Chondrocyte (in vitro differentiated cells): ENCODE data around the gene NOP53. TPM values are rescaled to one million over a fixed set of nuclear protein-coding genes. Genes with fewer than 3 reads are reported as not detected.
"Not testable (repeated sequence)": the region's sequence is repeated elsewhere in the genome, so short reads cannot be mapped to it uniquely, and the experiment has no call there.

Experiments
- DNase-seq: peaks from one replicate; pipeline ENCODE4 v3.0.0; 2021; ENCODE audit warnings: mixed read lengths, low spot score
- H3K27ac Mint-ChIP-seq: one replicate; pipeline ENCODE4 v1.8.0; 2021; ENCODE audit warnings: mild to moderate bottlenecking, moderate library complexity, mixed read lengths; ENCODE audit not compliant: unreplicated experiment
- H3K27me3 Mint-ChIP-seq: 2 replicates; pipeline ENCODE4 v1.8.0; 2021; ENCODE audit warnings: low read depth, mixed read lengths
- H3K36me3 Mint-ChIP-seq: 2 replicates; pipeline ENCODE4 v1.8.0; 2021; ENCODE audit warnings: low read depth, mixed read lengths
- H3K4me1 Mint-ChIP-seq: 2 replicates; pipeline ENCODE4 v1.8.0; 2021; ENCODE audit warnings: low read depth, mild to moderate bottlenecking, mixed read lengths
- H3K4me3 Mint-ChIP-seq: one replicate; pipeline ENCODE4 v1.8.0; 2021; ENCODE audit warnings: mild to moderate bottlenecking, moderate library complexity, mixed read lengths; ENCODE audit not compliant: unreplicated experiment
- H3K9me3 Mint-ChIP-seq: 2 replicates; pipeline ENCODE4 v1.8.0; 2021; ENCODE audit warnings: low read depth, mixed read lengths
- total RNA-seq: library from RNA; stranded (reverse); gene quantifications from 3 replicates; pipeline ENCODE4 v1.2.1, GENCODE V29; 2021
- TF ChIP-seq, protein P1 (sequence below): fragments of 200-600 bp; sonication (generic); IDR thresholded peaks from 2 replicates; pipeline ENCODE4 v1.5.0; 2021; ENCODE audit warnings: antibody characterized with exemption, mild to moderate bottlenecking, moderate library complexity

The NOP53 gene
- total RNA-seq, 1 donor from 2014 or later, result 108 TPM

DNA sequence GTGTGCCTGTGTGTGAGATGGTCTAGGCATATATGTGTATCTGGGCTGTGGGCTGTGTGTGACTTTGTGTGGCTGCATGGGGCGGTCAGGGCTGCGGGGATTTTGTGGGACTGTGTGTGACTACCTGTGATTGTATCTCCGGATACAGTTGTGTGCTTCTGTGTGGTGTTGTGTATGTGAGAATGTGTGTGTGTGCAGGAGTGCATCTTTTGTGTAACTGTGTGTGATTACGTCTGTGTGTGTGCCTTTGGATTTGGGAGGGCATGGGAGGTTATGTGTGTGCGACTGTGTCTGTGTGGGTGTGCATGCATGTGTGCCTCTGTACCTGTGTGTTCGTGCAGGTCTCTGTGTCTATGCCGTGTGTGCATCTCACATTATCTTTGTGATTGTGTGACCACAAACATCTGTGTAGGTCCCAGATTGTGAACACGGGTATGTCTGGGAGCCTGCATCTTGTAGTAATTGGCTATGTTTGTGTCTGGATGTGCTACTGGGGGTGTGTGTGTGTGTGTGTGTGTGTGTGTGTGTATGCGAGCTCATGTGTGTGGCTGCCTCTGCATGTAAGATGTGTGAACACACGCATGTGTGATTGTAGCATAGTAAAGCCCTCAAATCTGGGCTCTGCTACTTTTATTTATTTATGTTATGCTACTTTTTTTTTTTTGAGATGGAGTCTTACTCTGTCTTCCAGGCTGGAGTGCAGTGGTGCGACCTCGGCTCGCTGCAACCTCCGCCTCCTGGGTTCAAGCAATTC is 24.5 kb upstream of the NOP53 start:
- peaks cover 93% of the 10 kb centered on the region for H3K4me1 Mint-ChIP-seq
- H3K36me3 Mint-ChIP-seq, result peaks cover 30% of the 10 kb centered on the region
- TF ChIP-seq, protein P1, sequence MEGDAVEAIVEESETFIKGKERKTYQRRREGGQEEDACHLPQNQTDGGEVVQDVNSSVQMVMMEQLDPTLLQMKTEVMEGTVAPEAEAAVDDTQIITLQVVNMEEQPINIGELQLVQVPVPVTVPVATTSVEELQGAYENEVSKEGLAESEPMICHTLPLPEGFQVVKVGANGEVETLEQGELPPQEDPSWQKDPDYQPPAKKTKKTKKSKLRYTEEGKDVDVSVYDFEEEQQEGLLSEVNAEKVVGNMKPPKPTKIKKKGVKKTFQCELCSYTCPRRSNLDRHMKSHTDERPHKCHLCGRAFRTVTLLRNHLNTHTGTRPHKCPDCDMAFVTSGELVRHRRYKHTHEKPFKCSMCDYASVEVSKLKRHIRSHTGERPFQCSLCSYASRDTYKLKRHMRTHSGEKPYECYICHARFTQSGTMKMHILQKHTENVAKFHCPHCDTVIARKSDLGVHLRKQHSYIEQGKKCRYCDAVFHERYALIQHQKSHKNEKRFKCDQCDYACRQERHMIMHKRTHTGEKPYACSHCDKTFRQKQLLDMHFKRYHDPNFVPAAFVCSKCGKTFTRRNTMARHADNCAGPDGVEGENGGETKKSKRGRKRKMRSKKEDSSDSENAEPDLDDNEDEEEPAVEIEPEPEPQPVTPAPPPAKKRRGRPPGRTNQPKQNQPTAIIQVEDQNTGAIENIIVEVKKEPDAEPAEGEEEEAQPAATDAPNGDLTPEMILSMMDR, result no peak
- H3K27me3 Mint-ChIP-seq, result no peaks in the 10 kb centered on the region
- no peaks in the 10 kb centered on the region for H3K9me3 Mint-ChIP-seq
- peak overlapping the region; percentile 95 for H3K27ac Mint-ChIP-seq
- H3K4me3 Mint-ChIP-seq, result peak overlapping the region; percentile 100
- no peak for DNase-seq

DNA sequence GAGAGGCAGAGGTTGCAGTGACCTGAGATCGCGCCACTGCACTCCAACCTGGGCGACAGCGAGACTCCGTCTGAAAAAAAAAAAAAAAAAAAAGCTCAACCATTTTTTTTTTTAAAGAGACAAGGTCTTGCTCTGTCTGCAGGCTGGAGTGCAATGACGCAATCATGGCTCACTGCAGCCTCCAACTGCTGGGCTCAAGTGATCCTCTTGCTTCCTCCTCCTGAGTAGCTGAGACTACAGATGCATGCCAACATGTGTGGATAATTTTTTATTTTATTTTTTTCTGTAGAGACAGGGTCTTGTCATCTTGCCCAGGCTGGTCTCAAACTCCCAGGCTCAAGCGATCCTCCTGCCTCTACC is 21.8 kb upstream of the NOP53 start:
- peaks cover 33% of the 10 kb centered on the region for H3K36me3 Mint-ChIP-seq
- H3K27me3 Mint-ChIP-seq, result no peaks in the 10 kb centered on the region

DNA sequence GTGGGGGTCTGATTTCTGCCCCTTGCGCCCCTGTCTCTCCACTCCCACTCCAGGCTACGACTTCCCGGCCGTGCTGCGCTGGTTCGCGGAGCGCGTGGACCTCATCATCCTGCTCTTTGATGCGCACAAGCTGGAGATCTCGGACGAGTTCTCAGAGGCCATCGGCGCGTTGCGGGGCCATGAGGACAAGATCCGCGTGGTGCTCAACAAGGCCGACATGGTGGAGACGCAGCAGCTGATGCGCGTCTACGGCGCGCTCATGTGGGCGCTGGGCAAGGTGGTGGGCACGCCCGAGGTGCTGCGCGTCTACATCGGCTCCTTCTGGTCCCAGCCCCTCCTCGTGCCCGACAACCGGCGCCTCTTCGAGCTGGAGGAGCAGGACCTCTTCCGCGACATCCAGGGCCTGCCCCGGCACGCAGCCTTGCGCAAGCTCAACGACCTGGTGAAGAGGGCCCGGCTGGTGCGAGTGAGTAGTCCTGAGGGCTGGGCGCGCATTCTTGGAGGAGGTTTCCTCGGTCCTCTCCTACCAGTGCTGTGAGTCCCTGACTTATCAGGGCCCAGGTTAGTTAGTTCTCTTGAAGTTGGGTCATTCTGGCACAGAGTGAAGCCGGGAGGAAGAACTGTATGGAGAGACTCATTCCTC is 19.5 kb upstream of the NOP53 start:
- H3K36me3 Mint-ChIP-seq, result peaks cover 39% of the 10 kb centered on the region

More for the DNA sequence above, 21.8 kb upstream of the NOP53 start:
- no peak for DNase-seq
- TF ChIP-seq, protein P1, result no peak
- no peaks in the 10 kb centered on the region for H3K9me3 Mint-ChIP-seq
- peak overlapping the region; percentile 98 for H3K27ac Mint-ChIP-seq
- peak overlapping the region; percentile 51 for H3K4me3 Mint-ChIP-seq
- H3K4me1 Mint-ChIP-seq, result peaks cover 92% of the 10 kb centered on the region

DNA sequence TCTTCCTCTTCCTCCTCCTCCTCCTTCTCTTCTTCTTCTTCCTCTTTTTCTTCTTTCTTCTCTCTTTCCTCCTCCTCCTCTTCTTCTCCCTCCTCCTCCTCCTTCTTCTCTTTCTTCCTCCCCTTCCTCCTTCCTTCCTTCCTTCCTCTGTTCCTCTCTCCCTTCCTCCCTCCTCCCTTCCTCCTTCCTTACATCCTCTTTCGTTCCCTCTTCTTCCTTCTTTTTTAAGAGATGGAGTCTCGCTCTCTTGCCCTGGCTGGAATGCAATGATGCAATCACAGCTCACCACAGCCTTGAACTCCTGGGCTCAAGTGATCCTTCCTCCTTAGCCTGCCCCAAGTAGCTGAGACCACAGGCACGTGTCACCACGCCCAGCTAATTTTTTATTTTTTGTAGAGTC is 18.9 kb upstream of the NOP53 start:
- TF ChIP-seq, protein P1, result no peak
- Mint-ChIP-seq H3K27ac (peak overlapping the region; percentile 98), H3K4me3 (no peak overlapping the region), H3K27me3 (no peaks in the 10 kb centered on the region), H3K4me1 (peaks cover 90% of the 10 kb centered on the region), H3K9me3 (no peaks in the 10 kb centered on the region), H3K36me3 (peaks cover 41% of the 10 kb centered on the region)
- no peak for DNase-seq

More for the DNA sequence above, 19.5 kb upstream of the NOP53 start:
- H3K9me3 Mint-ChIP-seq, result no peaks in the 10 kb centered on the region
- no peak overlapping the region for H3K4me3 Mint-ChIP-seq
- H3K27ac Mint-ChIP-seq, result peak overlapping the region; percentile 98
- peaks cover 92% of the 10 kb centered on the region for H3K4me1 Mint-ChIP-seq
- H3K27me3 Mint-ChIP-seq, result no peaks in the 10 kb centered on the region
- peak; percentile 96 for DNase-seq
- TF ChIP-seq, protein P1, result no peak

DNA sequence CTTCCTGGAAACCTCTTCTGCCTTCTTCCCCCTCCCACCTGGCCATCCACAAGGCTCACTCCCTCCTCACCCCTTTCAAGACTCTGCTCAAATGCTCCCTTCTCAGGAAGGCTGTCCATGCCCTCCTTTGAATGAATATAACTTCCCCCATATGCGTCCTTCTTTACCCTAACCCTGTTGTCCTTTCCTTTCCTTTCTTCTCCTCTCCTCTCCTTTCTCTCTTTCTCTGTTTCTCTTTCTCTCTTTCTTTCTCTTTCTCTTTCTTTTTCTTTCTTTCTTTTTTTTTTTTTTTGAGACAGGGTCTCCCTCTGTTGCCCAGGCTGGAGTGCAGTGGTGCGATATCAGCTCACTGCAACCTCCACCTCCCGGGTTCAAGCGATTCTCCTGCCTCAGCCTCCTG is 17.1 kb upstream of the NOP53 start:
- H3K9me3 Mint-ChIP-seq, DNase-seq, H3K27me3 Mint-ChIP-seq: not testable (repeated sequence)
- Mint-ChIP-seq H3K4me3 (peak overlapping the region; percentile 76), H3K27ac (peak overlapping the region; percentile 95), H3K36me3 (peaks cover 38% of the 10 kb centered on the region), H3K4me1 (peaks cover 83% of the 10 kb centered on the region)
